Measurements from ENCODE around the gene CKLF. TPM values are rescaled to one million over a fixed set of nuclear protein-coding genes. Genes with fewer than 3 reads are reported as not detected.
"Not testable (repeated sequence)": the region's sequence is repeated elsewhere in the genome, so short reads cannot be mapped to it uniquely, and the experiment has no call there.

The CKLF gene
- total RNA-seq, 1 experiment from 2014 or later = 21.0 TPM

- POLR2A ChIA-PET = no interaction called here
- no peak overlapping the region for H3K4me3 Mint-ChIP-seq
- TF ChIP-seq ZNF121 (CRISPR knock-in tag; IDR thresholded peaks at IDR 0.05) = peak; percentile 96
- 0 out of 2 replicates have a peak, but pooled peaks have one; percentile 7 for TF ChIP-seq GTF2I (CRISPR knock-in tag; conservative IDR thresholded peaks at IDR 0.05)
- peak; percentile 92 for TF ChIP-seq GABPB1 (CRISPR knock-in tag; IDR thresholded peaks at IDR 0.05)
- no peak for TF ChIP-seq NFATC4 (CRISPR knock-in tag; IDR thresholded peaks at IDR 0.05)
- TF ChIP-seq NFE2L1 (CRISPR knock-in tag; IDR thresholded peaks at IDR 0.05) = no peak
- CTCF ChIA-PET = interaction anchor here (0.5 to 3.9 kb wide), 15 partner anchors 10 to 814 kb away, joined by 3 to 27 read pairs (median 5); partner anchors contain the start of genes CMTM3, KCTD19, LRRC36 and TK2
- no peak for DNase-seq (ENCODE audit: low spot score)
- ATAC-seq = no peak
- peaks cover 11% of the 10 kb centered on the region for H3K36me3 Mint-ChIP-seq
- H3K9me3 Mint-ChIP-seq = peaks cover 4% of the 10 kb centered on the region; the same call in 1 of the 2 replicates
- H3K27me3 Mint-ChIP-seq (ENCODE audit: low read depth) = no peaks in the 10 kb centered on the region
- peaks cover 47% of the 10 kb centered on the region for H3K4me1 Mint-ChIP-seq
- peak overlapping the region; percentile 93; the same call in 1 of the 2 replicates for H3K27ac Mint-ChIP-seq
These were observed 39.9 kb upstream of the CKLF start for GRCh38 chr16:66512272-66513110.

DNA sequence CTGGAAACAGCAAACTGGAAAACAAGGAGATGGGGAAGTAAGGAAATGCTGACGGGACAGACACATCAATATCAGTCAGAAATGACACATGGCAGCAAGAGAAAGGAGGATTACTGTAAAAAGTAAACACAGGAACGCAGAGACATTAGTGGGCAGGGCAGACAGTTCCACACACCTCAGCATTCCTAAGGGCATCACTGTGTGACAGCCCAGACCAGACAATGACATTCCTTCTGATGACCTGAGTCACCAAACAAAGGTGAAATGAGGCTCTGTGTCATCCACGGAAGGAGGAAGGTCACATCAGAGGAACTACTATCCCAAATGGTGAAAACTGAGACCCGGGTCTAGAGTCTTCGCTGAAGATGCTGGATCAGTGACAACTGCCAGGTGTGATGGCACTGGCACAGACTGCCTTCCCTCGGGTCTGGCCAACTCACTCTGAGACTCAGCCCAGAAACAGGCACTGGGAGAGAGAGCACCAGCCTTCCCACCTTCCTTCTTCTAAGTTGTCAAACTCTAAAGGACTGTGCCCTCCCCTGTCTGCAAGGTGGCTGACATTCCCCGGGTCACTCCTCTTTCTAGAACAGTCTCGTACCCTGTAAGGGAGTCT lies 39.2 kb upstream of the CKLF start:
- Mint-ChIP-seq H3K27ac (no peak overlapping the region), H3K4me1 (peaks cover 47% of the 10 kb centered on the region), H3K27me3 (ENCODE audit: low read depth) (no peaks in the 10 kb centered on the region), H3K9me3 (peaks cover 4% of the 10 kb centered on the region; the same call in 1 of the 2 replicates), H3K4me3 (no peak overlapping the region), H3K36me3 (peaks cover 11% of the 10 kb centered on the region)
- TF ChIP-seq ETV6 (CRISPR knock-in tag; IDR thresholded peaks at IDR 0.05) (no peak), ZNF396 (CRISPR knock-in tag; IDR thresholded peaks at IDR 0.05; ENCODE audit: borderline replicate concordance) (no peak), ZNF263 (CRISPR knock-in tag; IDR thresholded peaks at IDR 0.05; ENCODE audit: low read depth) (no peak), ZBTB43 (CRISPR knock-in tag; IDR thresholded peaks at IDR 0.05) (no peak), ESRRA (CRISPR knock-in tag; IDR thresholded peaks at IDR 0.05; ENCODE audit: borderline replicate concordance) (no peak), JAZF1 (CRISPR knock-in tag; IDR thresholded peaks at IDR 0.05) (no peak), ZNF219 (CRISPR knock-in tag; IDR thresholded peaks at IDR 0.05; ENCODE audit: borderline replicate concordance) (no peak), JUN (CRISPR knock-in tag; IDR thresholded peaks at IDR 0.05) (no peak), HMGA2 (CRISPR knock-in tag; IDR thresholded peaks at IDR 0.05) (no peak), FOXK1 (CRISPR knock-in tag; IDR thresholded peaks at IDR 0.05) (no peak), ZSCAN18 (CRISPR knock-in tag; IDR thresholded peaks at IDR 0.05) (no peak), SMAD3 (CRISPR knock-in tag; IDR thresholded peaks at IDR 0.05; ENCODE audit: borderline replicate concordance) (no peak), CREB1 (CRISPR knock-in tag; IDR thresholded peaks at IDR 0.05) (no peak), TEAD4 (CRISPR knock-in tag; IDR thresholded peaks at IDR 0.05) (no peak)
- TF ChIP-seq, protein P1, sequence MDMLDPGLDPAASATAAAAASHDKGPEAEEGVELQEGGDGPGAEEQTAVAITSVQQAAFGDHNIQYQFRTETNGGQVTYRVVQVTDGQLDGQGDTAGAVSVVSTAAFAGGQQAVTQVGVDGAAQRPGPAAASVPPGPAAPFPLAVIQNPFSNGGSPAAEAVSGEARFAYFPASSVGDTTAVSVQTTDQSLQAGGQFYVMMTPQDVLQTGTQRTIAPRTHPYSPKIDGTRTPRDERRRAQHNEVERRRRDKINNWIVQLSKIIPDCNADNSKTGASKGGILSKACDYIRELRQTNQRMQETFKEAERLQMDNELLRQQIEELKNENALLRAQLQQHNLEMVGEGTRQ (CRISPR knock-in tag; IDR thresholded peaks at IDR 0.05) = no peak
- TF ChIP-seq, protein P2, sequence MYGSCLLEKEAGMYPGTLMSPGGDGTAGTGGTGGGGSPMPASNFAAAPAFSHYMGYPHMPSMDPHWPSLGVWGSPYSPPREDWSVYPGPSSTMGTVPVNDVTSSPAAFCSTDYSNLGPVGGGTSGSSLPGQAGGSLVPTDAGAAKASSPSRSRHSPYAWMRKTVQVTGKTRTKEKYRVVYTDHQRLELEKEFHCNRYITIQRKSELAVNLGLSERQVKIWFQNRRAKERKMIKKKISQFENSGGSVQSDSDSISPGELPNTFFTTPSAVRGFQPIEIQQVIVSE (CRISPR knock-in tag; IDR thresholded peaks at IDR 0.05; ENCODE audit: borderline replicate concordance) = no peak
- TF ChIP-seq, protein P3, sequence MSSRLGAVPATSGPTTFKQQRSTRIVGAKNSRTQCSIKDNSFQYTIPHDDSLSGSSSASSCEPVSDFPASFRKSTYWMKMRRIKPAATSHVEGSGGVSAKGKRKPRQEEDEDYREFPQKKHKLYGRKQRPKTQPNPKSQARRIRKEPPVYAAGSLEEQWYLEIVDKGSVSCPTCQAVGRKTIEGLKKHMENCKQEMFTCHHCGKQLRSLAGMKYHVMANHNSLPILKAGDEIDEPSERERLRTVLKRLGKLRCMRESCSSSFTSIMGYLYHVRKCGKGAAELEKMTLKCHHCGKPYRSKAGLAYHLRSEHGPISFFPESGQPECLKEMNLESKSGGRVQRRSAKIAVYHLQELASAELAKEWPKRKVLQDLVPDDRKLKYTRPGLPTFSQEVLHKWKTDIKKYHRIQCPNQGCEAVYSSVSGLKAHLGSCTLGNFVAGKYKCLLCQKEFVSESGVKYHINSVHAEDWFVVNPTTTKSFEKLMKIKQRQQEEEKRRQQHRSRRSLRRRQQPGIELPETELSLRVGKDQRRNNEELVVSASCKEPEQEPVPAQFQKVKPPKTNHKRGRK (CRISPR knock-in tag; IDR thresholded peaks at IDR 0.05; ENCODE audit: borderline replicate concordance) = no peak
- ATAC-seq (no peak), DNase-seq (ENCODE audit: low spot score) (no peak)
- ChIA-PET CTCF (no interaction called here), POLR2A (no interaction called here)

- H3K36me3 Mint-ChIP-seq = peaks cover 11% of the 10 kb centered on the region
- DNase-seq (ENCODE audit: low spot score); H3K9me3 Mint-ChIP-seq; H3K27me3 Mint-ChIP-seq (ENCODE audit: low read depth); ATAC-seq; H3K27ac Mint-ChIP-seq; CTCF ChIA-PET; H3K4me3 Mint-ChIP-seq; POLR2A ChIA-PET: not testable (repeated sequence)
- peaks cover 47% of the 10 kb centered on the region for H3K4me1 Mint-ChIP-seq
These were observed 38.0 kb upstream of the CKLF start for GRCh38 chr16:66514391-66514790.

- H3K4me3 Mint-ChIP-seq; H3K27me3 Mint-ChIP-seq (ENCODE audit: low read depth); H3K9me3 Mint-ChIP-seq; DNase-seq (ENCODE audit: low spot score); POLR2A ChIA-PET; ATAC-seq: not testable (repeated sequence)
- Mint-ChIP-seq H3K36me3 (peaks cover 11% of the 10 kb centered on the region), H3K4me1 (peaks cover 47% of the 10 kb centered on the region), H3K27ac (0 out of 2 replicates have a peak overlapping the region, but pooled peaks have one; percentile 27)
- CTCF ChIA-PET = interaction anchor here (0.6 to 1.3 kb wide), 21 partner anchors 27 to 309 kb away, joined by 3 to 30 read pairs (median 4); partner anchors contain the start of gene CKLF
These were observed 37.3 kb upstream of the CKLF start for GRCh38 chr16:66514980-66515595.

Measured in WTC11 (cell line).